H1 (cell line): ENCODE measurements around the gene OSBPL2. TPM values are rescaled to one million over a fixed set of nuclear protein-coding genes. Genes with fewer than 3 reads are reported as not detected.

Experiments used
- CTCF ChIA-PET: fragments of 300-600 bp; sonication (Branson Sonifier 250); formaldehyde crosslinking; loops from one replicate; lab custom pipeline; 2021; ENCODE audit not compliant: partially characterized antibody; lab: Charles Lee
- POLR2A ChIA-PET: fragments of 300-600 bp; sonication (Branson Sonifier 250); formaldehyde crosslinking; loops from one replicate; lab custom pipeline; 2021; ENCODE audit warnings: inconsistent platforms; ENCODE audit not compliant: partially characterized antibody; lab: Charles Lee
- DNase-seq, 2 experiments: peaks; one replicate each; pipeline versions ENCODE4 v3.0.0 to v3.0.0-alpha.2; 2010 to 2022; ENCODE audit warnings: low spot score in 2 of 2, low read depth in 1 of 2, mixed read lengths in 1 of 2
- FAIRE-seq: peaks from 2 replicates; lab custom pipeline; 2011; peaks lifted over from hg19 to GRCh38; lab: Jason Lieb, UNC
- H2AFZ ChIP-seq: 2 replicates; pipeline ENCODE4 v1.8.1; 2012; ENCODE audit warnings: low read length, inconsistent platforms
- H2AK5ac ChIP-seq: 2 replicates; pipeline ENCODE4 v1.6.1; 2013; ENCODE audit warnings: low read depth, low read length
- H2BK120ac ChIP-seq: replicated peaks from 2 replicates; pipeline ENCODE3; 2013; ENCODE audit warnings: low read depth, low read length, inconsistent platforms
- H2BK12ac ChIP-seq: 2 replicates; pipeline ENCODE4 v1.6.1; 2013; ENCODE audit warnings: low read depth, low read length
- H2BK15ac ChIP-seq: 2 replicates; pipeline ENCODE4 v1.6.1; 2013; ENCODE audit warnings: low read length
- H2BK20ac ChIP-seq: 2 replicates; pipeline ENCODE4 v1.6.1; 2013; ENCODE audit warnings: low read length
- H2BK5ac ChIP-seq: 2 replicates; pipeline ENCODE4 v1.6.1; 2013; ENCODE audit warnings: low read depth, low read length
- H3K14ac ChIP-seq: 2 replicates; pipeline ENCODE4 v1.6.1; 2013; ENCODE audit warnings: inconsistent platforms; ENCODE audit not compliant: insufficient read length
- H3K18ac ChIP-seq: 2 replicates; pipeline ENCODE4 v1.6.1; 2013; ENCODE audit warnings: low read length; ENCODE audit errors: extremely low read depth
- H3K23ac ChIP-seq: 2 replicates; pipeline ENCODE4 v1.6.1; 2013; ENCODE audit warnings: inconsistent platforms; ENCODE audit not compliant: insufficient read length
- H3K23me2 ChIP-seq: 2 replicates; pipeline ENCODE4 v1.6.1; 2013; ENCODE audit warnings: low read depth, low read length
- H3K27ac ChIP-seq: 2 replicates; pipeline ENCODE4 v1.6.1; 2011; ENCODE audit warnings: low read depth, low read length, inconsistent platforms
- H3K27me3 ChIP-seq, 4 experiments: replicated peaks in 1 of 4; 1 replicate in 1 of 4; 2 replicates in 3 of 4; pipeline versions ENCODE4 v1.6.1 to v1.8.1; 2011 to 2013; ENCODE audit warnings: low read length in 3 of 4, mild to moderate bottlenecking in 3 of 4, inconsistent platforms in 2 of 4, mixed read lengths in 2 of 4, moderate library complexity in 1 of 4; ENCODE audit not compliant: control insufficient read depth in 3 of 4, insufficient read depth in 3 of 4; ENCODE audit errors: extremely low read depth in 1 of 4
- H3K36me3 ChIP-seq, 4 experiments: 2 replicates each; pipeline versions ENCODE4 v1.6.1 to v1.8.1; 2011 to 2013; ENCODE audit warnings: mild to moderate bottlenecking in 4 of 4, low read length in 3 of 4, moderate library complexity in 2 of 4, control low read depth in 1 of 4, inconsistent platforms in 1 of 4; ENCODE audit not compliant: insufficient read depth in 4 of 4, control insufficient read depth in 2 of 4
- H3K4ac ChIP-seq: replicated peaks from 2 replicates; pipeline ENCODE3; 2013; ENCODE audit warnings: low read length, low read depth, mixed read lengths, inconsistent platforms; ENCODE audit not compliant: insufficient read length
- H3K4me1 ChIP-seq, 4 experiments: replicated peaks in 1 of 4; 1 replicate in 1 of 4; 2 replicates in 3 of 4; pipeline versions ENCODE4 v1.6.1 to v1.8.1; 2011 to 2013; ENCODE audit warnings: low read length in 3 of 4, inconsistent platforms in 2 of 4, mixed read lengths in 1 of 4; ENCODE audit not compliant: insufficient read depth in 4 of 4, control insufficient read depth in 3 of 4
- H3K4me2 ChIP-seq, 2 experiments: 2 replicates each; pipeline versions ENCODE4 v1.6.1 to v1.8.1; 2011 to 2013; ENCODE audit warnings: low read depth in 2 of 2, low read length in 2 of 2, control low read depth in 1 of 2, inconsistent platforms in 1 of 2, mild to moderate bottlenecking in 1 of 2; ENCODE audit not compliant: insufficient read depth in 1 of 2
- H3K4me3 ChIP-seq, 4 experiments: fragments of 200-600, 300-600 bp in 1 of 4; sonication (generic), shearing (Covaris generic), sonication (Bioruptor Twin) in 1 of 4; 2 replicates each; pipeline versions ENCODE4 v1.5.1 to v1.8.1; 2011 to 2016; ENCODE audit warnings: low read length in 4 of 4, low read depth in 3 of 4, control low read depth in 2 of 4, inconsistent platforms in 2 of 4, mild to moderate bottlenecking in 2 of 4, mixed read lengths in 1 of 4, moderate library complexity in 1 of 4; ENCODE audit not compliant: insufficient read depth in 2 of 4; ENCODE audit errors: extremely low read depth in 1 of 4
- H3K56ac ChIP-seq: replicated peaks from 2 replicates; pipeline ENCODE3; 2013; ENCODE audit warnings: low read depth, mild to moderate bottlenecking, mixed read lengths, low read length, inconsistent platforms; ENCODE audit not compliant: insufficient read length
- H3K79me1 ChIP-seq: 2 replicates; pipeline ENCODE4 v1.6.1; 2013; ENCODE audit warnings: low read depth, low read length, control low read depth
- H3K79me2 ChIP-seq, 2 experiments: 2 replicates each; pipeline versions ENCODE4 v1.6.1 to v1.8.1; 2012 to 2013; ENCODE audit warnings: low read length in 2 of 2, mild to moderate bottlenecking in 2 of 2, inconsistent platforms in 1 of 2; ENCODE audit not compliant: insufficient read depth in 2 of 2, control insufficient read depth in 1 of 2
- H3K9ac ChIP-seq, 4 experiments: replicated peaks in 1 of 4; 1 replicate in 1 of 4; 2 replicates in 3 of 4; pipeline versions ENCODE4 v1.6.1 to v1.8.1; 2011 to 2013; ENCODE audit warnings: low read depth in 3 of 4, low read length in 3 of 4, control low read depth in 2 of 4, mild to moderate bottlenecking in 2 of 4, moderate library complexity in 2 of 4, inconsistent platforms in 1 of 4; ENCODE audit errors: extremely low read depth in 1 of 4
- H3K9me3 ChIP-seq, 2 experiments: 2 replicates each; pipeline versions ENCODE4 v1.6.1 to v1.8.1; 2012 to 2013; ENCODE audit warnings: mild to moderate bottlenecking in 2 of 2, moderate library complexity in 2 of 2, control low read depth in 1 of 2, inconsistent platforms in 1 of 2, low read depth in 1 of 2, low read length in 1 of 2, mixed read lengths in 1 of 2; ENCODE audit not compliant: insufficient read depth in 2 of 2
- H4K20me1 ChIP-seq, 2 experiments: replicated peaks in 1 of 2; 2 replicates each; pipeline versions ENCODE3 to v1.8.1; 2011 to 2013; ENCODE audit warnings: inconsistent platforms in 2 of 2, low read length in 2 of 2, mild to moderate bottlenecking in 1 of 2; ENCODE audit not compliant: insufficient read depth in 2 of 2, control insufficient read depth in 1 of 2
- H4K5ac ChIP-seq: 2 replicates; pipeline ENCODE4 v1.6.1; 2013; ENCODE audit warnings: low read length, low read depth, mixed read lengths, inconsistent platforms; ENCODE audit not compliant: insufficient read length
- H4K8ac ChIP-seq: 2 replicates; pipeline ENCODE4 v1.8.0; 2013; ENCODE audit warnings: mild to moderate bottlenecking, moderate library complexity, low read length, inconsistent platforms; ENCODE audit not compliant: insufficient read depth; ENCODE audit errors: extremely low read depth
- H4K91ac ChIP-seq: replicated peaks from 2 replicates; pipeline ENCODE3; 2013; ENCODE audit warnings: low read length, mixed read lengths, inconsistent platforms; ENCODE audit not compliant: insufficient read length
- EZH2 ChIP-seq: fragments of 200-600 bp; sonication (generic); IDR thresholded peaks from 2 replicates; pipeline ENCODE4 v1.7.1; 2012; ENCODE audit warnings: low read depth, mild to moderate bottlenecking, moderate library complexity, low read length, inconsistent platforms; ENCODE audit not compliant: severe bottlenecking
- GTF2F1 ChIP-seq: IDR thresholded peaks from 2 replicates; pipeline ENCODE4 v1.6.1; 2012; ENCODE audit warnings: low read depth, low read length, improper control_type of control experiment, borderline replicate concordance
- KDM5A ChIP-seq: fragments of 200-600 bp; IDR thresholded peaks from 2 replicates; pipeline ENCODE4 v1.7.1; 2012; ENCODE audit warnings: mild to moderate bottlenecking, low read length, inconsistent platforms, mixed read lengths
- RFX5 ChIP-seq: IDR thresholded peaks from 2 replicates; pipeline ENCODE4 v1.6.1; 2011; ENCODE audit warnings: low read depth, low read length, improper control_type of control experiment, borderline replicate concordance
- SP1 ChIP-seq: IDR thresholded peaks from 2 replicates; pipeline ENCODE4 v1.6.1; 2011; ENCODE audit warnings: low read depth, low read length
- SP4 ChIP-seq: IDR thresholded peaks from 2 replicates; pipeline ENCODE4 v1.6.1; 2012; ENCODE audit warnings: low read length, inconsistent platforms
- WGBS, 2 experiments: shearing (Covaris generic) in 1 of 2; methylation state at CpG; one replicate each; pipeline versions ENCODE4 v1.1.6 to v1.1.7; 2013 to 2015; ENCODE audit warnings: low lambda C conversion rate in 2 of 2, mixed read lengths in 2 of 2, inconsistent platforms in 1 of 2, low coverage in 1 of 2, missing lambda C conversion rate in 1 of 2; ENCODE audit not compliant: insufficient replicate concordance in 2 of 2, insufficient coverage in 1 of 2, insufficient read length in 1 of 2; ENCODE audit errors: extremely low coverage in 1 of 2, missing lambda C conversion rate in 1 of 2; 5-methylcytosine and 5-hydroxymethylcytosine counted together
- polyA plus RNA-seq, 7 experiments: library from polyadenylated mRNA; depleted of rRNA in 3 of 7; stranded (reverse) in 5 of 7; unstranded in 2 of 7; fragments of >200 nt in 5 of 7; fragments of 200-250 nt in 2 of 7; gene quantifications; 1 replicate in 5 of 7; 2 replicates in 1 of 7; 4 replicates in 1 of 7; pipeline versions ENCODE4 v1.2.1 to v1.2.3, GENCODE V29; 2011 to 2013; ENCODE audit warnings: missing spikeins in 2 of 7, mixed read lengths in 2 of 7
- total RNA-seq: library from RNA; stranded (reverse); fragmentation: NEBNext Ultra II Directional; extraction: Animal tissue kit (Norgen Biotek cat#: 25700); gene quantifications from 2 replicates; pipeline ENCODE4 v1.2.1, GENCODE V29; 2021

Gene OSBPL2
- total and polyA plus RNA-seq, 2 of the 8 experiments (the other 6 are each of a cell fraction or from before 2014, with no cell fraction given): 11.7 to 42.4 TPM

GRCh38 chr20:62333820-62334595, 95.7 kb downstream of the OSBPL2 start:
- Histone ChIP-seq H3K4me2 (no peak overlapping the region), H3K9ac (no peak overlapping the region), H2BK15ac (no peak overlapping the region), H3K4ac (no peak overlapping the region), H3K27me3 (no peaks in the 10 kb centered on the region), H3K9me3 (no peaks in the 10 kb centered on the region; a peak in 1 of 4 replicates), H2BK5ac (no peak overlapping the region; the same call in 1 of the 2 replicates), H2BK120ac (no peak overlapping the region), H4K8ac (no peak overlapping the region), H2AK5ac (no peak overlapping the region), H3K56ac (no peak overlapping the region), H3K4me1 (no peaks in the 10 kb centered on the region), H3K4me3 (no peak overlapping the region), H3K79me1 (0 out of 2 replicates have a peak, but pooled peaks cover 3% of the 10 kb centered on the region), H3K79me2 (peaks cover 0 to 2% of the 10 kb centered on the region in 2 experiments; a peak in 1 of 4 replicates), H3K36me3 (peaks cover 22 to 82% (median 55%) of the 10 kb centered on the region in 4 experiments), H3K18ac (no peak overlapping the region), H2BK20ac (no peak overlapping the region), H3K23ac (no peak overlapping the region), H3K14ac (no peak overlapping the region), H4K5ac (no peak overlapping the region), H3K27ac (no peak overlapping the region), H4K91ac (no peak overlapping the region), H4K20me1 (peaks cover 0 to 32% of the 10 kb centered on the region in 2 experiments), H3K23me2 (no peaks in the 10 kb centered on the region), H2BK12ac (no peak overlapping the region)
- CTCF ChIA-PET: interaction anchor here (1.0 to 1.2 kb wide), 2 partner anchors 37 to 67 kb away, joined by 3 read pairs; no protein-coding TSS in a partner anchor
- no peak for FAIRE-seq
- DNase-seq: no peak
- POLR2A ChIA-PET: interaction anchor here (0.7 to 13.3 kb wide), 8 partner anchors 10 to 55 kb away, joined by 3 to 151 read pairs (median 4); partner anchors contain the start of gene ADRM1
- WGBS, 2 experiments: 86% methylated on average over 24 of the region's 37 CpGs; no CpG with 5 or more reads in 1 of the 2 experiments
- TF ChIP-seq SP1 (no peak), RFX5 (no peak), EZH2 (no peak), GTF2F1 (no peak), SP4 (no peak), KDM5A (no peak)
- TF ChIP-seq, all 59 proteins: peak for 0
- no peak overlapping the region for H2AFZ ChIP-seq
